ENCODE measurements around the gene RPS17. TPM values are rescaled to one million over a fixed set of nuclear protein-coding genes. Genes with fewer than 3 reads are reported as not detected.

Gene RPS17
- total and polyA plus RNA-seq, 2 donors (not counting 1 experiment from before 2014, with no cell fraction given) = 2,605 to 4,073 TPM

DNA sequence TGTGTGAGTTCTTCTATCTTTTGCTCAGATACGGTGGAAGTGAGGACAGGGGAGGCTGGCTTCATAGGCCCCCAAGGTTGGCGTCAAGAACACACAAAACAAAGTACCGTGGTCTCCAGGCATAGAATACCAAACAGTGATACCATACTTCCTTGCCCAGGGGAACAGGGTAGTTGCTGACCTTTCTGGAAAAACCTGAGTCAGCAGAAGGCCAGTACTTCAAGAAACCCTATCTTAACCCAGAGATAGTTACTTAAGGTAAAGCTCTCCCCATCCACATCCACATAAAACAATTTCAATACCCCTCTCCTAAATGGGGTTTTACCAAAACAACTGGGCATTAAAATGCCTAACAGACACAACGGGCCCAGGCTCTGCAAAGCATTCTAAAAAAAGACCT lies 29.6 kb upstream of the RPS17 start:
- Histone ChIP-seq H3K4me2 (ENCODE audit: extremely low read depth, insufficient read depth, low read length) (no peak overlapping the region), H3K27ac (ENCODE audit: insufficient read depth, low read length) (no peak overlapping the region), H3K36me3 (ENCODE audit: control insufficient read depth, insufficient read depth, low read length) (no peaks in the 10 kb centered on the region), H3K9ac (ENCODE audit: insufficient read depth, low read length) (no peak overlapping the region), H3K4me1 (ENCODE audit: control insufficient read depth, extremely low read depth, insufficient read depth, low read length) (peaks cover 9% of the 10 kb centered on the region), H2AFZ (ENCODE audit: low read length) (no peak overlapping the region), H3K79me2 (ENCODE audit: control insufficient read depth, insufficient read depth, low read length) (no peaks in the 10 kb centered on the region), H3K9me3 (ENCODE audit: control insufficient read depth, insufficient read depth, low read depth, low read length) (no peaks in the 10 kb centered on the region), H4K20me1 (ENCODE audit: control insufficient read depth, extremely low read depth, insufficient read depth, low read length) (no peaks in the 10 kb centered on the region), H3K27me3 (ENCODE audit: control insufficient read depth, insufficient read depth, low read length) (no peaks in the 10 kb centered on the region), H3K4me3 (replicated peaks in 1 of 4; ENCODE audit: control extremely low read depth in 1 of 4, insufficient read depth in 1 of 4, low read depth in 3 of 4, low read length in 4 of 4) (peak overlapping the region in 1 of 4 experiments; percentile 22)
- no peak for DNase-seq (ENCODE audit: low read depth in 2 of 2)
- TF ChIP-seq, protein P1, sequence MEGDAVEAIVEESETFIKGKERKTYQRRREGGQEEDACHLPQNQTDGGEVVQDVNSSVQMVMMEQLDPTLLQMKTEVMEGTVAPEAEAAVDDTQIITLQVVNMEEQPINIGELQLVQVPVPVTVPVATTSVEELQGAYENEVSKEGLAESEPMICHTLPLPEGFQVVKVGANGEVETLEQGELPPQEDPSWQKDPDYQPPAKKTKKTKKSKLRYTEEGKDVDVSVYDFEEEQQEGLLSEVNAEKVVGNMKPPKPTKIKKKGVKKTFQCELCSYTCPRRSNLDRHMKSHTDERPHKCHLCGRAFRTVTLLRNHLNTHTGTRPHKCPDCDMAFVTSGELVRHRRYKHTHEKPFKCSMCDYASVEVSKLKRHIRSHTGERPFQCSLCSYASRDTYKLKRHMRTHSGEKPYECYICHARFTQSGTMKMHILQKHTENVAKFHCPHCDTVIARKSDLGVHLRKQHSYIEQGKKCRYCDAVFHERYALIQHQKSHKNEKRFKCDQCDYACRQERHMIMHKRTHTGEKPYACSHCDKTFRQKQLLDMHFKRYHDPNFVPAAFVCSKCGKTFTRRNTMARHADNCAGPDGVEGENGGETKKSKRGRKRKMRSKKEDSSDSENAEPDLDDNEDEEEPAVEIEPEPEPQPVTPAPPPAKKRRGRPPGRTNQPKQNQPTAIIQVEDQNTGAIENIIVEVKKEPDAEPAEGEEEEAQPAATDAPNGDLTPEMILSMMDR (conservative IDR thresholded peaks at IDR 0.05 in 1 of 2, IDR thresholded peaks at IDR 0.05 in 1 of 2; ENCODE audit: low read depth in 1 of 2, low read length in 2 of 2) = no peak
- no peak for TF ChIP-seq EZH2 (IDR thresholded peaks at IDR 0.05; ENCODE audit: low read length, missing control alignments)

DNA sequence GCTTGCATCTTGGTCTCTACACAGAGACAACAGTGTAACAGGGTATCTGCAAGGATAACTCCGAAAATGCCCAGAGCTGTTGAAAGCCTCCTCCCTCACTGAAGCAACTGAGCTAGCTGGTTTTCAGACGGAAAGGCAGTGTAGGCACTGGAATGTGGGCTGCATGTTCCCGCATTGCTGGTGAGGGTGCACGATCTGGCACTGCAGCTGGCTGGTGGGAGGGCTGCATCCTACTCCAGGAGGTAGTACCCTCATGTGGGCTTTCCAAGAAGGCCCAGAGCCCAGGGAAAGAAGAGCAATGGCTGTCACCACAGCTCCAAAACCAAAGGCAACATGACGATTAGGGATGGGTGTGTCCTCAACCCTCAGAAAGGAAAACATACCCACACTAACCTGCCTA lies 28.7 kb upstream of the RPS17 start:
- TF ChIP-seq, protein P1 (conservative IDR thresholded peaks at IDR 0.05 in 1 of 2, IDR thresholded peaks at IDR 0.05 in 1 of 2; ENCODE audit: low read depth in 1 of 2, low read length in 2 of 2) = no peak
- TF ChIP-seq EZH2 (IDR thresholded peaks at IDR 0.05; ENCODE audit: low read length, missing control alignments) = no peak
- Histone ChIP-seq H3K79me2 (ENCODE audit: control insufficient read depth, insufficient read depth, low read length) (no peaks in the 10 kb centered on the region), H3K9me3 (ENCODE audit: control insufficient read depth, insufficient read depth, low read depth, low read length) (no peaks in the 10 kb centered on the region), H3K36me3 (ENCODE audit: control insufficient read depth, insufficient read depth, low read length) (no peaks in the 10 kb centered on the region), H3K27me3 (ENCODE audit: control insufficient read depth, insufficient read depth, low read length) (no peaks in the 10 kb centered on the region), H4K20me1 (ENCODE audit: control insufficient read depth, extremely low read depth, insufficient read depth, low read length) (no peaks in the 10 kb centered on the region), H3K4me3 (replicated peaks in 1 of 4; ENCODE audit: control extremely low read depth in 1 of 4, insufficient read depth in 1 of 4, low read depth in 3 of 4, low read length in 4 of 4) (no peak overlapping the region), H3K4me1 (ENCODE audit: control insufficient read depth, extremely low read depth, insufficient read depth, low read length) (peaks cover 9% of the 10 kb centered on the region), H2AFZ (ENCODE audit: low read length) (no peak overlapping the region), H3K4me2 (ENCODE audit: extremely low read depth, insufficient read depth, low read length) (no peak overlapping the region), H3K9ac (ENCODE audit: insufficient read depth, low read length) (no peak overlapping the region), H3K27ac (ENCODE audit: insufficient read depth, low read length) (no peak overlapping the region)
- DNase-seq (ENCODE audit: low read depth in 2 of 2) = no peak

DNA sequence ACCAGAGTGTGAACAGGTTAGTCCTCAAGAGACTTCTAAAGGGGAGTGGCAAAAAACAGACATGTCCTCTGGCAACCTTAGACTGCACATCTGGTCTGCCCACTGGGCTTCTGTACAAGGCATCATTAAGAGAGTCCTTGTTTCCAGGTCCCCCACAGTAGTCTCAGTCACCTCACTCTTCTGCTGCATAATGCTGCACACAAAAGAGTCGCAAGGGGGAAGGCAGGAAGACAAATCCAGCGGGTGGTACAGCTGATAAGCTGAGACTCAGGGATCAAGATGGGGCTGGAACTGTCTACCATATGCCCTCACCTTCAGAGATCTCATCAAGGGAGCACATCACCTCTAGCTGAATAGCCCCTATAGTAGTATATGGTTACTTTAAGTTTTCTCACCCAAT lies 27.4 kb upstream of the RPS17 start:
- peaks cover 9% of the 10 kb centered on the region for H3K4me1 ChIP-seq (ENCODE audit: control insufficient read depth, extremely low read depth, insufficient read depth, low read length)
- no peaks in the 10 kb centered on the region for H3K27me3 ChIP-seq (ENCODE audit: control insufficient read depth, insufficient read depth, low read length)
- no peak for DNase-seq (ENCODE audit: low read depth in 2 of 2)
- no peaks in the 10 kb centered on the region for H3K79me2 ChIP-seq (ENCODE audit: control insufficient read depth, insufficient read depth, low read length)
- H3K4me2 ChIP-seq (ENCODE audit: extremely low read depth, insufficient read depth, low read length) = no peak overlapping the region
- no peak overlapping the region for H2AFZ ChIP-seq (ENCODE audit: low read length)
- no peak overlapping the region for H3K9ac ChIP-seq (ENCODE audit: insufficient read depth, low read length)
- no peaks in the 10 kb centered on the region for H3K36me3 ChIP-seq (ENCODE audit: control insufficient read depth, insufficient read depth, low read length)
- no peak overlapping the region for H3K27ac ChIP-seq (ENCODE audit: insufficient read depth, low read length)
- H3K4me3 ChIP-seq (replicated peaks in 1 of 4; ENCODE audit: control extremely low read depth in 1 of 4, insufficient read depth in 1 of 4, low read depth in 3 of 4, low read length in 4 of 4) = no peak overlapping the region
- no peak for TF ChIP-seq EZH2 (IDR thresholded peaks at IDR 0.05; ENCODE audit: low read length, missing control alignments)
- TF ChIP-seq, protein P1 (conservative IDR thresholded peaks at IDR 0.05 in 1 of 2, IDR thresholded peaks at IDR 0.05 in 1 of 2; ENCODE audit: low read depth in 1 of 2, low read length in 2 of 2) = no peak
- H4K20me1 ChIP-seq (ENCODE audit: control insufficient read depth, extremely low read depth, insufficient read depth, low read length) = no peaks in the 10 kb centered on the region
- no peaks in the 10 kb centered on the region for H3K9me3 ChIP-seq (ENCODE audit: control insufficient read depth, insufficient read depth, low read depth, low read length)
